MCF 10A (cell line): Measurements from ENCODE around the gene GATAD2A. TPM values are rescaled to one million over a fixed set of nuclear protein-coding genes. Genes with fewer than 3 reads are reported as not detected.
A peak's percentile ranks its signal among the peaks of the same experiment; 100 is the strongest.

Experiments used
- BruUV-seq: library from RNA; stranded (reverse); fragments of 400-500 nt; replicated peaks from 2 replicates; lab custom pipeline; 2021; lab: Mats Ljungman, UMichigan
- CTCF ChIA-PET: fragments of 300-600 bp; sonication (Branson Sonifier 250); formaldehyde crosslinking; extraction: SDS; loops from one replicate; lab custom pipeline; 2021; ENCODE audit warnings: antibody characterized with exemption, inconsistent platforms; lab: Yijun Ruan, JAX
- POLR2A ChIA-PET: fragments of 300-600, 350-650 bp; sonication (Branson Sonifier 250); formaldehyde crosslinking; extraction: SDS; loops from one replicate; lab custom pipeline; 2020; ENCODE audit warnings: antibody characterized with exemption, inconsistent platforms; lab: Yijun Ruan, JAX
- DNase-seq: peaks from one replicate; pipeline ENCODE4 v3.0.0-alpha.2; 2018; ENCODE audit not compliant: unreplicated experiment
- H3K27ac Mint-ChIP-seq: one replicate; pipeline ENCODE4 v1.8.0; 2022; ENCODE audit warnings: mild to moderate bottlenecking, low read depth, mixed read lengths; ENCODE audit not compliant: unreplicated experiment
- H3K27me3 Mint-ChIP-seq: one replicate; pipeline ENCODE4 v1.8.0; 2022; ENCODE audit warnings: mixed read lengths; ENCODE audit not compliant: insufficient read depth, unreplicated experiment
- H3K36me3 Mint-ChIP-seq: one replicate; pipeline ENCODE4 v1.8.0; 2022; ENCODE audit warnings: mild to moderate bottlenecking, moderate library complexity, mixed read lengths; ENCODE audit not compliant: insufficient read depth, unreplicated experiment
- H3K4me1 Mint-ChIP-seq: one replicate; pipeline ENCODE4 v1.8.0; 2022; ENCODE audit warnings: mixed read lengths; ENCODE audit not compliant: insufficient read depth, unreplicated experiment
- H3K4me3 Mint-ChIP-seq: one replicate; pipeline ENCODE4 v1.8.0; 2022; ENCODE audit warnings: mild to moderate bottlenecking, moderate library complexity, mixed read lengths; ENCODE audit not compliant: unreplicated experiment
- H3K9me3 Mint-ChIP-seq: one replicate; pipeline ENCODE4 v1.8.0; 2022; ENCODE audit warnings: mixed read lengths; ENCODE audit not compliant: unreplicated experiment
- CTCF ChIP-seq: fragments of 200-600 bp; IDR thresholded peaks from one replicate; pipeline ENCODE4 v1.8.0; 2022; ENCODE audit warnings: antibody characterized with exemption, mild to moderate bottlenecking; ENCODE audit not compliant: unreplicated experiment
- intact Hi-C: fragments of 100-400 bp; cut with micrococcal nuclease; formaldehyde crosslinking; loops from 2 replicates; pipeline ENCODE4 v1.14.1; 2022
- total RNA-seq: library from RNA; stranded (reverse); gene quantifications from 2 replicates; pipeline ENCODE4 v1.2.3, GENCODE V29; 2022

The GATAD2A gene
- total RNA-seq, 1 experiment from 2014 or later = 91.5 TPM

GRCh38 chr19:19515642-19516519 is 110.4 kb downstream of the GATAD2A start, which contains the start of gene NDUFA13:
Gene NDUFA13 (plus strand): TSS chr19:19516225. CDS start chr19:19516239, 14 bp downstream.
- intact Hi-C loops = no loop called here
- peak within 1 kb of the TSS; percentile 93 for H3K4me3 Mint-ChIP-seq
- no peak for TF ChIP-seq CTCF
- DNase-seq = peak; percentile 95
- H3K36me3 Mint-ChIP-seq = peaks cover 35% of the 10 kb centered on the region
- H3K27ac Mint-ChIP-seq = peak within 1 kb of the TSS; percentile 96
- TSS peak; percentile 83 for BruUV-seq
- ChIA-PET POLR2A (interaction anchor here (0.5 to 2.8 kb wide), 18 partner anchors 7 to 444 kb away, joined by 3 to 12 read pairs (median 4); partner anchors contain the start of genes GATAD2A, GMIP and YJEFN3), CTCF (interaction anchor here (0.6 to 3.5 kb wide), 9 partner anchors 15 to 1402 kb away, joined by 3 to 13 read pairs (median 3); partner anchors contain the start of gene GMIP)
- peaks cover 12% of the 10 kb centered on the region for H3K4me1 Mint-ChIP-seq
- no peaks in the 10 kb centered on the region for H3K9me3 Mint-ChIP-seq
- no peaks in the 10 kb centered on the region for H3K27me3 Mint-ChIP-seq

GRCh38 chr19:19517235-19517619 is 111.8 kb downstream of the GATAD2A start:
- H3K27ac Mint-ChIP-seq = no peak overlapping the region
- H3K9me3 Mint-ChIP-seq = no peaks in the 10 kb centered on the region
- no peaks in the 10 kb centered on the region for H3K27me3 Mint-ChIP-seq
- no peak for DNase-seq
- ChIA-PET CTCF (interaction anchor here (3.5 kb wide), 1 partner anchor 15 kb away, joined by 13 read pairs; no protein-coding TSS in a partner anchor), POLR2A (interaction anchor here (0.7 to 2.8 kb wide), 5 partner anchors 12 to 213 kb away, joined by 3 to 12 read pairs (median 7); partner anchors contain the start of genes GATAD2A and YJEFN3)
- TSS peak; percentile 51 for BruUV-seq
- intact Hi-C loops = no loop called here
- H3K4me3 Mint-ChIP-seq = peak overlapping the region; percentile 93
- H3K4me1 Mint-ChIP-seq = peaks cover 9% of the 10 kb centered on the region
- peaks cover 34% of the 10 kb centered on the region for H3K36me3 Mint-ChIP-seq
- no peak for TF ChIP-seq CTCF

GRCh38 chr19:19520989-19521388 is 115.5 kb downstream of the GATAD2A start:
- Mint-ChIP-seq H3K36me3 (peaks cover 34% of the 10 kb centered on the region), H3K4me1 (peaks cover 6% of the 10 kb centered on the region), H3K4me3 (no peak overlapping the region), H3K27ac (no peak overlapping the region), H3K9me3 (no peaks in the 10 kb centered on the region), H3K27me3 (no peaks in the 10 kb centered on the region)
- ChIA-PET POLR2A (no interaction called here), CTCF (interaction anchor here (0.9 to 2.9 kb wide), 3 partner anchors 9 to 59 kb away, joined by 3 to 21 read pairs (median 4); no protein-coding TSS in a partner anchor)
- no TSS peak for BruUV-seq
- intact Hi-C loops = no loop called here
- TF ChIP-seq CTCF = no peak
- DNase-seq = no peak

- Mint-ChIP-seq H3K9me3 (no peaks in the 10 kb centered on the region), H3K27me3 (no peaks in the 10 kb centered on the region), H3K27ac (no peak overlapping the region), H3K4me3 (no peak overlapping the region), H3K36me3 (peaks cover 52% of the 10 kb centered on the region), H3K4me1 (peaks cover 6% of the 10 kb centered on the region)
- ChIA-PET POLR2A (interaction anchor here (1.2 kb wide), 1 partner anchor 105 kb away, joined by 3 read pairs; no protein-coding TSS in a partner anchor), CTCF (interaction anchor here (1.1 to 2.9 kb wide), 2 partner anchors 9 to 121 kb away, joined by 4 to 21 read pairs; no protein-coding TSS in a partner anchor)
- no peak for DNase-seq
- TF ChIP-seq CTCF = no peak
- no TSS peak for BruUV-seq
- intact Hi-C loops = no loop called here
Observed at GRCh38 chr19:19523177-19523576, 117.7 kb downstream of the GATAD2A start.
